Stomach (tissue), 9 donors: ENCODE data around the gene ABCC1. TPM values are rescaled to one million over a fixed set of nuclear protein-coding genes. Genes with fewer than 3 reads are reported as not detected.
"Not testable (repeated sequence)": the region's sequence is repeated elsewhere in the genome, so short reads cannot be mapped to it uniquely, and the experiment has no call there.

ENCODE experiments used
- DNase-seq, 2 donors: peaks; one replicate each; pipeline versions ENCODE4 v3.0.0 to v3.0.0-alpha.2; 2013 to 2019
- H3K27ac ChIP-seq, 5 donors: fragments of 200-600 bp in 4 of 5; sonication (generic) in 4 of 5; one replicate each; pipeline ENCODE4 v1.5.1; 2013 to 2019; ENCODE audit warnings: mild to moderate bottlenecking in 1 of 5, moderate library complexity in 1 of 5
- H3K27me3 ChIP-seq, 3 donors: fragments of 200-600 bp; sonication (generic); one replicate each; pipeline ENCODE4 v1.5.1; 2017 to 2019; ENCODE audit warnings: mixed run types in 1 of 3
- H3K36me3 ChIP-seq, 4 donors: fragments of 200-600 bp; sonication (generic); 1 replicate in 3 of 4; 2 replicates in 1 of 4; pipeline ENCODE4 v1.5.1; 2016 to 2019
- H3K4me1 ChIP-seq, 4 donors: fragments of 200-600 bp; sonication (generic); one replicate each; pipeline ENCODE4 v1.5.1; 2016 to 2019
- H3K4me3 ChIP-seq, 4 donors: fragments of 200-600 bp; sonication (generic) in 3 of 4; one replicate each; pipeline ENCODE4 v1.5.1; 2016 to 2019; ENCODE audit warnings: mild to moderate bottlenecking in 1 of 4
- H3K9me3 ChIP-seq, 4 donors: fragments of 200-600 bp; sonication (generic); one replicate each; pipeline ENCODE4 v1.5.1; 2016 to 2019
- EP300 ChIP-seq: sonication (generic); formaldehyde crosslinking; IDR thresholded peaks from one replicate; pipeline ENCODE4 v1.6.1; 2017; ENCODE audit warnings: antibody characterized with exemption
- POLR2A ChIP-seq, 4 donors: fragments of 450-650 bp; IDR thresholded peaks; one replicate each; pipeline ENCODE4 v1.6.1; 2016; ENCODE audit warnings: antibody characterized with exemption in 4 of 4, control low read depth in 2 of 4, mild to moderate bottlenecking in 1 of 4, moderate library complexity in 1 of 4
- POLR2AphosphoS5 ChIP-seq, 3 donors: sonication (generic); formaldehyde crosslinking; IDR thresholded peaks; one replicate each; pipeline ENCODE4 v1.6.1; 2016; ENCODE audit warnings: antibody characterized with exemption in 3 of 3
- WGBS, 5 donors: extraction: QIAGEN DNeasy Blood & Tissue Kit in 3 of 5; methylation state at CpG; one replicate each; pipeline versions ENCODE4 v1.1.5 to v1.1.7; 2013 to 2018; 5-methylcytosine and 5-hydroxymethylcytosine counted together
- intact Hi-C: fragments of 100-400 bp; cut with DNase I; formaldehyde crosslinking; loops from one replicate; pipeline ENCODE4 v1.15.1; 2023; ENCODE audit warnings: low total_unique reads
- polyA plus RNA-seq, 3 donors: library from polyadenylated mRNA; stranded (reverse); fragments of 200-250 nt; gene quantifications; one replicate each; pipeline ENCODE4 v1.2.3, GENCODE V29; 2013
- total RNA-seq, 5 donors: library from RNA; depleted of rRNA; stranded (reverse); fragments of >200 nt; gene quantifications; one replicate each; pipeline versions ENCODE4 v1.1.0 to v1.2.3, GENCODE V29; 2014 to 2016
- TF ChIP-seq, protein P1 (sequence below), 7 experiments: fragments of 450-650 bp in 4 of 7; fragments of 200-600 bp in 3 of 7; sonication (generic) in 3 of 7; IDR thresholded peaks; one replicate each; pipeline ENCODE4 v1.5.1; 2016 to 2019; ENCODE audit warnings: antibody characterized with exemption in 7 of 7, control low read depth in 2 of 7, mild to moderate bottlenecking in 1 of 7
- donor health status: healthy with polysubstance abuse.
- donor health status: Bipolar disorder and iron deficiency.
- donor health status: healthy.

ABCC1 gene
- total and polyA plus RNA-seq, 8 donors = 2.3 to 105 (median 24.9) TPM

DNA sequence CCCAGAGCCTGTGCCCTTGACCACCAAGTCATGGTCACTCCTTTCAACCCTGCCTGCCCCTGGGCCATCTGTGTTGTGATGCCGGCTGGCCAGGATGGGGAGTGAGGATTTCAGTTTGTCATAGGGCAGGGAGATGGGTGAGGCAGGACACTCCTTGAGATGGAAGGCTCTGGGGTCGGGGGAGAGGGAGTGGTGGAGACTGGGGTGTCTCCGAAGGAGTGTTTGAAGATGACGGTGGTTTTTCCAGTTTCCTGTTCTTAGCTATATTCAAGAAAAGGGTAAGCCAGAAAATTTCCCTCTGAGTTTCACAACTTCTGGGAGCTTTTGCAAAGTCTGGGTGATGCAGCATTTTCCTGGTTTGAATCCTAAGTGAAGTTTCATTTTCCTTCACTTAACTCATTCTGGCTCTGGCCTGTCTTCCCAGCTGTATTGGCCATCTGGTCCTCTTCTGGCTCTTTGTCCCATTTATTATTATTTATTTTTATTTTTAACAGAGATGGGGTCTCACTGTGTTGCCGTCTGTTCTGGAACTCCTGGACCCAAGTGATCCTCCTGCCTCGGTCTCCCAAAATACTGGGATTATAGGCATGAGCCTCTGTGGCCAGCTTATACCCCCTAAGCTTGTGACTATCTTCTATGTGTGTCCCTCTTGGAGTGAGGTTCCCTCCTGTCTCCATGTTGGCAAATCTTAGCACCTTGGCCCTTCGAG is 27.7 kb downstream of the ABCC1 start:
- WGBS, 5 donors = 73 to 85% (median 78%) methylated on average over 5 to 7 of the region's 7 CpGs
- H3K36me3 ChIP-seq = peaks cover 0 to 11% (median 5%) of the 10 kb centered on the region in 4 donors
- TF ChIP-seq POLR2AphosphoS5 (IDR thresholded peaks at IDR 0.05) = peak in 1 of 3 donors; percentile 16
- no peak for TF ChIP-seq POLR2A (IDR thresholded peaks at IDR 0.05)
- H3K4me3 ChIP-seq = no peak overlapping the region
- peak overlapping the region; percentile 36 to 85 (median 79) for H3K27ac ChIP-seq
- H3K27me3 ChIP-seq = no peaks in the 10 kb centered on the region
- intact Hi-C loops = no loop called here
- peaks cover 32 to 64% (median 44%) of the 10 kb centered on the region in 4 donors for H3K4me1 ChIP-seq
- peak in 1 of 2 donors; percentile 37 for DNase-seq
- peaks cover 4 to 17% (median 11%) of the 10 kb centered on the region in 4 donors for H3K9me3 ChIP-seq

DNA sequence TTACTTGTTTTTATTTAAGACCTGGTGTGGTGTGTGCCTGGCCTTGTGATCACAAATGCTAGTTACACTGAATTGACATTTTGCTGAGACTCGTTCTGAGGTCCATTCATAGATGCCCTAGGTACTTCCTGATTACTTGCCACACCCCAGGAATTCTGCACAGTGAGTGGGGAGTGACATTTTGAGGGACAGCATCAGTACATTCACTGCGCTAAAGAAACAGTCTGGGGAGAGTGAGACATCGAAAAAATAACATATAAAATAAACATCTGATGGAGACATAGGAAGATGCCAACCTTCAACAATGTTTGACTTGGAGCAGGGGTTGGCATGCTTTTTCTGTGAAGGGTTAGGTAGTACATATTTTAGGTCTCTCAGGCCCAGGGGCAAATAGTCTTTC is 30.4 kb downstream of the ABCC1 start:
- H3K4me1 ChIP-seq = peaks cover 22 to 59% (median 39%) of the 10 kb centered on the region in 4 donors
- H3K27ac ChIP-seq = peak overlapping the region in 1 of 5 donors; percentile 28

DNA sequence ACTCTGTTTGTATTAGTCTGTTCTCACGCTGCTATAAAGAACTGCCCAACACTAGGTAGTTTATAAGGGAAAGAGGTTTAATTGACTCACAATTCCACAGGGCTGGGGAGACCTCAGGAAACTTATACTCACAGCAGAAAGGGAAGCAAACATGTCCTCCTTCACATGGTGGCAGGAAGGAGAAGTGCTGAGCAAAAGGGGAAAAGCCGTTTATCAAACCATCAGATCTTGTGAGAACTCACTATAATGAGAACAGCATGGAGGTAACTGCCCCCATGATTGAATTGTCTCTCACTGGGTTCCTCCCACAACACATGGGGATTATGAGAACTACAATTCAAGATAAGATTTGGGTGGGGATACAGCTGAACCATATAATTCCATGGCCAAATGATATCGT is 30.9 kb downstream of the ABCC1 start:
- H3K4me3 ChIP-seq = no peak overlapping the region
- peak overlapping the region in 1 of 5 donors; percentile 28 for H3K27ac ChIP-seq
- peaks cover 0 to 16% (median 8%) of the 10 kb centered on the region in 4 donors for H3K9me3 ChIP-seq
- peaks cover 19 to 58% (median 39%) of the 10 kb centered on the region in 4 donors for H3K4me1 ChIP-seq
- peaks cover 0 to 11% (median 2%) of the 10 kb centered on the region in 4 donors for H3K36me3 ChIP-seq
- TF ChIP-seq POLR2A (IDR thresholded peaks at IDR 0.05) (no peak), EP300 (no peak), POLR2AphosphoS5 (IDR thresholded peaks at IDR 0.05) (no peak)
- TF ChIP-seq, protein P1, sequence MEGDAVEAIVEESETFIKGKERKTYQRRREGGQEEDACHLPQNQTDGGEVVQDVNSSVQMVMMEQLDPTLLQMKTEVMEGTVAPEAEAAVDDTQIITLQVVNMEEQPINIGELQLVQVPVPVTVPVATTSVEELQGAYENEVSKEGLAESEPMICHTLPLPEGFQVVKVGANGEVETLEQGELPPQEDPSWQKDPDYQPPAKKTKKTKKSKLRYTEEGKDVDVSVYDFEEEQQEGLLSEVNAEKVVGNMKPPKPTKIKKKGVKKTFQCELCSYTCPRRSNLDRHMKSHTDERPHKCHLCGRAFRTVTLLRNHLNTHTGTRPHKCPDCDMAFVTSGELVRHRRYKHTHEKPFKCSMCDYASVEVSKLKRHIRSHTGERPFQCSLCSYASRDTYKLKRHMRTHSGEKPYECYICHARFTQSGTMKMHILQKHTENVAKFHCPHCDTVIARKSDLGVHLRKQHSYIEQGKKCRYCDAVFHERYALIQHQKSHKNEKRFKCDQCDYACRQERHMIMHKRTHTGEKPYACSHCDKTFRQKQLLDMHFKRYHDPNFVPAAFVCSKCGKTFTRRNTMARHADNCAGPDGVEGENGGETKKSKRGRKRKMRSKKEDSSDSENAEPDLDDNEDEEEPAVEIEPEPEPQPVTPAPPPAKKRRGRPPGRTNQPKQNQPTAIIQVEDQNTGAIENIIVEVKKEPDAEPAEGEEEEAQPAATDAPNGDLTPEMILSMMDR (IDR thresholded peaks at IDR 0.05) = no peak
- no peaks in the 10 kb centered on the region for H3K27me3 ChIP-seq
- DNase-seq = no peak
- intact Hi-C loops = no loop called here
- 73 to 89% (median 83%) methylated on average over 3 of the region's 3 CpGs for WGBS, 5 donors

More for the DNA sequence above, 30.4 kb downstream of the ABCC1 start:
- Histone ChIP-seq H3K27me3 (no peaks in the 10 kb centered on the region), H3K9me3 (peaks cover 0 to 16% (median 8%) of the 10 kb centered on the region in 4 donors), H3K4me3 (no peak overlapping the region), H3K36me3 (peaks cover 0 to 11% (median 2%) of the 10 kb centered on the region in 4 donors)
- TF ChIP-seq POLR2A (IDR thresholded peaks at IDR 0.05) = no peak
- TF ChIP-seq, protein P1 (IDR thresholded peaks at IDR 0.05) = no peak
- no peak for TF ChIP-seq POLR2AphosphoS5 (IDR thresholded peaks at IDR 0.05)
- TF ChIP-seq EP300 = no peak
- WGBS, 5 donors = 31 to 60% (median 40%) methylated on average over 3 of the region's 3 CpGs
- no peak for DNase-seq
- intact Hi-C loops = no loop called here

DNA sequence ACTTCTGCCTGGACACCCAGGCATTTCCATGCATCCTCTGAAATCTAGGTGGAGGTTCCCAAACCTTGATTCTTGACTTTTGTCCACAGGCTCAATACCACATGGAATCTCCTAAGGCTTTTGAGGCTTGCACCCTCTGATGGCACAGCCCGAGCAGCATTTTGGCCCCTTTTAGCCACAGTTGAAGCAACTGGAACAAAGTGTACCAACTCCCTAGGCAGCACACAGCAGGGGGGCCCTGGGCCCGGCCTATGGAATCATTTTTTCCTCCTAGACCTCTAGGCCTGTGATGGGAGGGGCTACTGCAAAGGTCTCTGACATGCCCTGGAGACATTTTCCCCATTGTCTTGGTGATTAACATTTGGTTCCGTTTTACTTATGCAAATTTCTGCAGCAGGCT is 32.0 kb downstream of the ABCC1 start:
- Histone ChIP-seq H3K9me3 (peaks cover 0 to 16% (median 8%) of the 10 kb centered on the region in 4 donors), H3K36me3 (peaks cover 0 to 11% (median 2%) of the 10 kb centered on the region in 4 donors), H3K4me3 (no peak overlapping the region), H3K27ac (no peak overlapping the region), H3K4me1 (peaks cover 12 to 52% (median 30%) of the 10 kb centered on the region in 4 donors), H3K27me3 (no peaks in the 10 kb centered on the region)
- no peak for TF ChIP-seq POLR2AphosphoS5 (IDR thresholded peaks at IDR 0.05)
- no peak for TF ChIP-seq EP300
- TF ChIP-seq, protein P1 (IDR thresholded peaks at IDR 0.05) = no peak
- no peak for TF ChIP-seq POLR2A (IDR thresholded peaks at IDR 0.05)
- intact Hi-C loops = no loop called here
- 64 to 78% (median 65%) methylated on average over 3 of the region's 3 CpGs for WGBS, 5 donors
- no peak for DNase-seq

DNA sequence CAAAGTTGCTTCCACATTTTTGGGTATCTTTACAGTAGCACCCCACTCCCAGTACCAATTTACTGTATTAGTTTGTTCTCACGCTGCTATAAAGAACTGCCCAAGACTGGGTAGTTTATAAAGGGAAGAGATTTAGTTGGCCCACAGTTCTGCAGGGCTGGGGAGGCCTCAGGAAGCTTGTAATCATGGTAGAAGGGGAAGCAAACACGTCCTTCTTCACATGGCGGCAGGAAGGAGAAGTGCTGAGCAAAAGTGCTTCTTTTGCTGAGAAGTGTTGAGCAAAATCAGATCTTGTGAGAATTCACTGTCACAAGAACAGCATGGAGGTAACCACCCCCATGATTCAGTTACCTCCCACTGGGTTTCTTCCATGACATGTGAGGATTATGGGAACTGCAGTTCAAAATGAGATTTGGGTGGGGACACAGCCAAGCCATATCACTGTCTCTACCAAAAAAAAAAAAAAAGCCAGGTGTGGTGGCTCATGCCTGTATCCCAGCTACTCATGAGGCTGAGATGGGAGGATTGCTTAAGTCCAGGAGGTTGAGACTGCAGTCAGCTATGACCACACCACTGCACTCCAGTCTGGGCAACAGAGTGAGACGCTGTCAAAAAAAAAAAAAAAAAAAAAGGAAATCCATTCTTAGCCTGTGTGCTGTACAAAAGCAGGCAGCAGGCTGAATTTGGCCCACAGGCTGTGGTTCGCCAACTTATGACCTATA is 32.9 kb downstream of the ABCC1 start:
- H3K4me3 ChIP-seq, intact Hi-C loops, DNase-seq, H3K27me3 ChIP-seq, H3K27ac ChIP-seq: not testable (repeated sequence)
- Histone ChIP-seq H3K4me1 (peaks cover 7 to 46% (median 25%) of the 10 kb centered on the region in 4 donors), H3K36me3 (peaks cover 0 to 11% (median 2%) of the 10 kb centered on the region in 4 donors), H3K9me3 (peaks cover 0 to 16% (median 8%) of the 10 kb centered on the region in 4 donors)
- 88 to 99% (median 93%) methylated on average over 5 of the region's 5 CpGs for WGBS, 5 donors
